Activated CD4-positive, alpha-beta T cell treated with anti-CD3 and anti-CD28 coated beads for 36 hours (primary cell): ENCODE measurements around the gene TSR1. TPM values are rescaled to one million over a fixed set of nuclear protein-coding genes. Genes with fewer than 3 reads are reported as not detected.
"Not testable (repeated sequence)": the region's sequence is repeated elsewhere in the genome, so short reads cannot be mapped to it uniquely, and the experiment has no call there.

ENCODE experiments used
- ATAC-seq: fragments of 200-7000 bp; cut with Tn5 transposase; one replicate; pipeline ENCODE4 v1.10.0; 2021; ENCODE audit warnings: mild to moderate bottlenecking, moderate library complexity
- CTCF ChIA-PET: fragments of 350-600 bp; sonication (Branson Sonifier 250); formaldehyde crosslinking; loops from one replicate; lab custom pipeline; 2021; ENCODE audit warnings: antibody characterized with exemption; lab: Charles Lee
- POLR2A ChIA-PET: fragments of 350-600 bp; sonication (Branson Sonifier 250); formaldehyde crosslinking; loops from one replicate; lab custom pipeline; 2021; ENCODE audit warnings: antibody characterized with exemption, inconsistent platforms; lab: Charles Lee
- DNase-seq: peaks from one replicate; pipeline ENCODE4 v3.0.0-alpha.2; 2020
- H3K27ac Mint-ChIP-seq: one replicate; pipeline ENCODE4 v1.8.0; 2021; ENCODE audit warnings: mixed read lengths
- H3K27me3 Mint-ChIP-seq: one replicate; pipeline ENCODE4 v1.8.0; 2021; ENCODE audit warnings: mixed read lengths
- H3K36me3 Mint-ChIP-seq: one replicate; pipeline ENCODE4 v1.8.0; 2021; ENCODE audit warnings: low read depth, mixed read lengths
- H3K4me1 Mint-ChIP-seq: one replicate; pipeline ENCODE4 v1.8.0; 2021; ENCODE audit warnings: mixed read lengths
- H3K4me3 Mint-ChIP-seq: one replicate; pipeline ENCODE4 v1.8.0; 2021; ENCODE audit warnings: mild to moderate bottlenecking, moderate library complexity, mixed read lengths
- H3K9me3 Mint-ChIP-seq: one replicate; pipeline ENCODE4 v1.8.0; 2021; ENCODE audit warnings: low read depth, mixed read lengths
- intact Hi-C, 2 experiments: fragments of 100-400 bp; cut with DNase I in 1 of 2; cut with micrococcal nuclease in 1 of 2; formaldehyde crosslinking; loops; one replicate each; pipeline versions ENCODE4 v1.14.2 to v1.15.1; 2022 to 2024; cut with DNase I, micrococcal nuclease
- total RNA-seq, 2 experiments: library from RNA; stranded (reverse); gene quantifications; one replicate each; pipeline ENCODE4 v1.2.3, GENCODE V29; 2021

TSR1 gene
- total RNA-seq, 2 experiments from 2014 or later: 59.3 to 77.0 TPM

GRCh38 chr17:2335726-2336214, 487 bp downstream of the TSR1 start:
- intact Hi-C loops: loop anchor here (1.0 to 5.0 kb wide), 14 partner anchors 17 to 1302 kb away; partner anchors contain the start of genes MNT (in 2 of the 2), SMG6 (in 2 of the 2), SRR (in 2 of the 2) and CLUH (in 1 of the 2)
- Mint-ChIP-seq H3K36me3 (no peaks in the 10 kb centered on the region), H3K4me1 (peaks cover 17% of the 10 kb centered on the region), H3K4me3 (no peak overlapping the region), H3K9me3 (no peaks in the 10 kb centered on the region), H3K27me3 (no peaks in the 10 kb centered on the region), H3K27ac (peak overlapping the region; percentile 99)
- ATAC-seq (no peak), DNase-seq (no peak)
- ChIA-PET POLR2A (interaction anchor here (0.6 to 3.2 kb wide), 6 partner anchors 14 to 126 kb away, joined by 3 to 16 read pairs (median 4); partner anchors contain the start of genes SMG6 and SRR), CTCF (interaction anchor here (0.8 to 2.9 kb wide), 6 partner anchors 16 to 91 kb away, joined by 3 to 9 read pairs (median 4); no protein-coding TSS in a partner anchor)

GRCh38 chr17:2331303-2331702, 5.0 kb downstream of the TSR1 start:
- Mint-ChIP-seq H3K27me3 (no peaks in the 10 kb centered on the region), H3K36me3 (peaks cover 17% of the 10 kb centered on the region), H3K4me3 (no peak overlapping the region), H3K27ac (peak overlapping the region; percentile 38), H3K4me1 (peaks cover 18% of the 10 kb centered on the region), H3K9me3 (no peaks in the 10 kb centered on the region)
- DNase-seq (peak; percentile 22), ATAC-seq (peak; percentile 23)
- CTCF ChIA-PET: interaction anchor here (0.6 to 1.7 kb wide), 4 partner anchors 10 to 51 kb away, joined by 3 to 6 read pairs (median 3); no protein-coding TSS in a partner anchor
- intact Hi-C loops: no loop called here
- POLR2A ChIA-PET: no interaction called here

- DNase-seq (no peak), ATAC-seq (no peak)
- Mint-ChIP-seq H3K27me3 (no peaks in the 10 kb centered on the region), H3K4me1 (no peaks in the 10 kb centered on the region), H3K4me3 (no peak overlapping the region), H3K9me3 (no peaks in the 10 kb centered on the region), H3K27ac (no peak overlapping the region), H3K36me3 (peaks cover 55% of the 10 kb centered on the region)
- intact Hi-C loops: no loop called here
- CTCF ChIA-PET: interaction anchor here (1.4 kb wide), 1 partner anchor 30 kb away, joined by 5 read pairs; no protein-coding TSS in a partner anchor
- POLR2A ChIA-PET: interaction anchor here (1.1 kb wide), 1 partner anchor 20 kb away, joined by 3 read pairs; the partner anchor contains the start of genes SMG6 and SRR
These were observed 12.5 kb downstream of the TSR1 start for GRCh38 chr17:2323629-2324314.

GRCh38 chr17:2321399-2321798, 14.9 kb downstream of the TSR1 start:
- Mint-ChIP-seq H3K27me3 (no peaks in the 10 kb centered on the region), H3K27ac (no peak overlapping the region), H3K4me1 (no peaks in the 10 kb centered on the region), H3K36me3 (peaks cover 48% of the 10 kb centered on the region), H3K9me3 (no peaks in the 10 kb centered on the region), H3K4me3 (no peak overlapping the region)
- DNase-seq (no peak), ATAC-seq (no peak)
- ChIA-PET CTCF (interaction anchor here (1.0 kb wide), 1 partner anchor 10 kb away, joined by 6 read pairs; no protein-coding TSS in a partner anchor), POLR2A (interaction anchor here (0.9 kb wide), 1 partner anchor 15 kb away, joined by 3 read pairs; the partner anchor contains the start of gene TSR1)
- intact Hi-C loops: no loop called here

GRCh38 chr17:2319051-2319450, 17.2 kb downstream of the TSR1 start:
- DNase-seq: no peak
- H3K4me3 Mint-ChIP-seq: no peak overlapping the region
- ChIA-PET CTCF (interaction anchor here (0.8 kb wide), 1 partner anchor 423 kb away, joined by 3 read pairs; no protein-coding TSS in a partner anchor), POLR2A (interaction anchor here (0.6 kb wide), 1 partner anchor 631 kb away, joined by 3 read pairs; no protein-coding TSS in a partner anchor)
- no peaks in the 10 kb centered on the region for H3K4me1 Mint-ChIP-seq
- H3K9me3 Mint-ChIP-seq: no peaks in the 10 kb centered on the region
- no peak for ATAC-seq
- no peak overlapping the region for H3K27ac Mint-ChIP-seq
- peaks cover 27% of the 10 kb centered on the region for H3K36me3 Mint-ChIP-seq
- no peaks in the 10 kb centered on the region for H3K27me3 Mint-ChIP-seq
- intact Hi-C loops: no loop called here

GRCh38 chr17:2317796-2318195, 18.5 kb downstream of the TSR1 start:
- ChIA-PET POLR2A (interaction anchor here (0.7 kb wide), 1 partner anchor 47 kb away, joined by 9 read pairs; no protein-coding TSS in a partner anchor), CTCF (no interaction called here)
- Mint-ChIP-seq H3K9me3 (no peaks in the 10 kb centered on the region), H3K4me1 (no peaks in the 10 kb centered on the region), H3K27ac (no peak overlapping the region), H3K36me3 (peaks cover 15% of the 10 kb centered on the region), H3K4me3 (no peak overlapping the region), H3K27me3 (no peaks in the 10 kb centered on the region)
- no peak for DNase-seq
- no peak for ATAC-seq
- intact Hi-C loops: no loop called here

- H3K27me3 Mint-ChIP-seq, H3K27ac Mint-ChIP-seq, intact Hi-C loops, DNase-seq, H3K4me3 Mint-ChIP-seq, H3K9me3 Mint-ChIP-seq, H3K4me1 Mint-ChIP-seq, H3K36me3 Mint-ChIP-seq, ATAC-seq: not testable (repeated sequence)
- ChIA-PET POLR2A (interaction anchor here (0.6 kb wide), 1 partner anchor 14 kb away, joined by 3 read pairs; no protein-coding TSS in a partner anchor), CTCF (interaction anchor here (0.9 kb wide), 1 partner anchor 99 kb away, joined by 3 read pairs; no protein-coding TSS in a partner anchor)
These were observed 19.4 kb downstream of the TSR1 start for GRCh38 chr17:2316916-2317205.

- Mint-ChIP-seq H3K36me3 (no peaks in the 10 kb centered on the region), H3K27me3 (no peaks in the 10 kb centered on the region), H3K4me1 (peaks cover 4% of the 10 kb centered on the region), H3K4me3 (no peak overlapping the region), H3K9me3 (no peaks in the 10 kb centered on the region), H3K27ac (no peak overlapping the region)
- DNase-seq (no peak), ATAC-seq (no peak)
- POLR2A ChIA-PET: no interaction called here
- CTCF ChIA-PET: no interaction called here
- intact Hi-C loops: no loop called here
These were observed 23.5 kb downstream of the TSR1 start for GRCh38 chr17:2312736-2313135.

GRCh38 chr17:2309338-2310154, 26.7 kb downstream of the TSR1 start:
- no peak overlapping the region for H3K27ac Mint-ChIP-seq
- intact Hi-C loops: loop anchor here in 1 of 2 experiments (10.0 kb wide), 1 partner anchor 475 kb away; the partner anchor contains the start of gene RPA1
- H3K4me3 Mint-ChIP-seq: no peak overlapping the region
- DNase-seq (no peak), ATAC-seq (no peak)
- ChIA-PET CTCF (interaction anchor here (0.6 kb wide), 2 partner anchors 49 to 50 kb away, joined by 3 to 4 read pairs; no protein-coding TSS in a partner anchor), POLR2A (interaction anchor here (0.6 kb wide), 2 partner anchors 202 to 254 kb away, joined by 3 read pairs; no protein-coding TSS in a partner anchor)
- no peaks in the 10 kb centered on the region for H3K27me3 Mint-ChIP-seq
- H3K4me1 Mint-ChIP-seq: peaks cover 21% of the 10 kb centered on the region
- peaks cover 14% of the 10 kb centered on the region for H3K36me3 Mint-ChIP-seq
- no peaks in the 10 kb centered on the region for H3K9me3 Mint-ChIP-seq

GRCh38 chr17:2304931-2305330, 31.3 kb downstream of the TSR1 start:
- Mint-ChIP-seq H3K9me3 (no peaks in the 10 kb centered on the region), H3K27ac (peak overlapping the region; percentile 29), H3K36me3 (peaks cover 21% of the 10 kb centered on the region), H3K4me1 (peaks cover 41% of the 10 kb centered on the region), H3K4me3 (peak overlapping the region; percentile 81), H3K27me3 (no peaks in the 10 kb centered on the region)
- DNase-seq (no peak), ATAC-seq (no peak)
- CTCF ChIA-PET: interaction anchor here (0.7 to 1.2 kb wide), 3 partner anchors 26 to 97 kb away, joined by 3 to 4 read pairs (median 3); no protein-coding TSS in a partner anchor
- intact Hi-C loops: loop anchor here in 1 of 2 experiments (10.0 kb wide), 1 partner anchor 470 kb away; the partner anchor contains the start of gene RPA1
- POLR2A ChIA-PET: interaction anchor here (0.6 kb wide), 1 partner anchor 36 kb away, joined by 10 read pairs; no protein-coding TSS in a partner anchor
